NCI-H1092 treated with DMSO at 0.1 percent for 48 hours (cell line): Measurements from ENCODE around the gene SPATA31A1.
"Not testable (repeated sequence)": the region's sequence is repeated elsewhere in the genome, so short reads cannot be mapped to it uniquely, and the experiment has no call there.

Experiments used
- DNase-seq: peaks from one replicate; lab custom pipeline; 2025; lab: John Stamatoyannopoulos, UW

SPATA31A1 gene

DNA sequence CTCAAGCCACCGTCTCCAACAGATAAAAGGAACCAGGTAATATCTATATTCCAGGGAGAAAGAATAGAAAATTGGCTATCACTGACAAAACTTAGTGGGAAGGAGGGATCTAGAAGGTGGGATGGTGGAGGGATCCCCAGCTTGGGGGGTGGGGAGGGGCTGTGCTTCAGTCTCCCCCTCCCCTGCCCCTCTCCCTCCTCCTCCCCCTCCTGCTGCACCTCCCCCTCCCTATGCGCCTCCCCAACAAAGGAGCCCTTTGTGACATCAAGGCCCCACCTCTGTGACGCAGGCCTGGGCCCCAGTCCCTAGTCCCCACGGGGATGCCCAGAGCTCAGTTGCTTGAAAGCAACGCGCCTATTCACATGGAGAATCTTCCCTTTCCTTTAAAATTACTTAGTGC, at the start of gene SPATA31A1:
TSS of gene SPATA31A1 (plus strand) at position 301 of the 400 bp plus-strand sequence. CDS start at position 363, 62 bp downstream.
- not testable (repeated sequence) for DNase-seq

DNA sequence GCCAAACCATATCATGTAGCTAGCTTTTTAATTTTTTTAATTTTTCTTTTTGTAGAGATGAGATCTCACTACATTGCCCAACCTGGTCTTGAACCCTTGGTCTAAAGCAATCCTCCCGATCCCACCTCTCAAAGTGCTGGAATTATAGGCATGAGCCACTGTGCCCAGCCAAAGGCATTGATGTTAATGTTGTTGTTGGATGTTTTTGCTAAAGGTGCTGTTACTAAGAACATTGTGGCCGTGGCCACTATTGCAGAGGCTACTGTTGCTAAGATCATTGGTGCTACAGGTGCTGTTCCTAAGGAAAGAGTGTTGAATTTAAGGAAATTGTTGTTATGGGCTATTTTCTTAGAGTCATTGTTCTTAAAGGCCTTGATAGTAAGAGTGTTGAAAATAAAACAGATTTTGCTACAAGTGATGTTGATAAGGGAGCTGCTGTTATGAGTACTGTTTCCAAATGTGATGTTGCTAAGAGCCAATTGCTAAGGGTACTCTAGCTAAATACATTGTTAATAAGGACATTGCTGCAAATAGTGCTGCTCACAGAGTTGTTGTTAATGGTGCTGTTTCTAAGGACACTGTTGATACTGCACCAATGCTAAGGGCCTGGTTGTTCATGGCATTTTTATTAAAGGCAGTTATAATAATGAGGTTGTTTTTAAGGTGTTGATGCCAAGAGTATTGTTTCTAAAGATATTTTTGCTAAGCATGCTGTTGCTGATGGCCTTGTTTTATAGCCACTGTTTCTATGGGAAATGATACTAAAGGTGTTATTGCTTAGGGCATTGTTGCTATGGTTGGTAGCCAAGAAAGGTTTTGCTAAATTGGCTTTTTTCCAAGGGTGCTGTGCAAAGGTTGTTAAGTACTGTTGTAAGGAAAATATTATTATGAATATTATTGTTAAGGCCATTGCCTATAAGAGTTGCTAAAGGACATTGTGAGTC, 52.1 kb downstream of the SPATA31A1 start:
- DNase-seq, result not testable (repeated sequence)

DNA sequence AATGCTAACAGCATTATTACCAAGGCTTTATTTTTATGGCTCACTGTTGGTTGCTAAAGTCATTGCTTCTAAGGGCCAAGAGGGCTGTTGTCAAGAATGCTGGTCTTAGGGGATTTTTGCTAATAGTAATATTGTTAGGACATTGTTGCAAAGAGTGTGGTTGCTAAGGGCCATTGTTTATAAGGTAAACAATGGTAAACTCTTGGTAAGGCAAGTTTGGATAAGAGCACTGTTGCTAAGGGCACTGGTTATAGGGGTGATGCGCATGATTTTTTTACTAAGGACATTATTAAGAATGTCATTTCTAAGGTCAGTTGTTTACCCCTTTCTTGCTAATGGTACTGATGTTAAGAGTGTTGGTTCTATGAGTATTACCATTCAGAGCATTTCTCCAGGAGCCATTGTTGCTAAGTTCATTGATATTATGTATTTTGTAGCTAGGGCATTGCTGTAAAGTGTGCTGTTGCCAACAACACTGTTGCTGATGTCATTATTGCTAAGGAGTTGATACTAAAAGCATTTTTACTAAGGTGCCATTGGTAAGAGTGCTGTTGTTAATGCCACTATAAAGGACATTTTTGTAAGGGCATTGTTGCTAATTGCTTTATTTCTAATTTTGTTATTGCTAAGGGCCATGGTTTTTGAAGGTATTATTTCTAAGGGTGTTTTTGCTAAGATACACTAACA, 55.9 kb downstream of the SPATA31A1 start:
- not testable (repeated sequence) for DNase-seq
